K562 (cell line): ENCODE measurements around the gene SDC1.

Experiments
- HDAC2 ChIP-seq: fragments of 450-650 bp; IDR thresholded peaks from 2 replicates; pipeline ENCODE4 v1.6.1; 2016; ENCODE audit warnings: mild to moderate bottlenecking
- PHTF2 ChIP-seq: fragments of 250-450 bp; sonication (Bioruptor Pico); IDR thresholded peaks from 2 replicates; pipeline ENCODE4 v1.5.0; 2021; ENCODE audit warnings: mild to moderate bottlenecking
- ZNF444 ChIP-seq: fragments of 250-450 bp; sonication (Bioruptor Pico); IDR thresholded peaks from 2 replicates; pipeline ENCODE4 v1.4.0; 2020; ENCODE audit warnings: mild to moderate bottlenecking, moderate library complexity
- TF ChIP-seq, protein P1 (sequence below): sonication (generic); formaldehyde crosslinking; IDR thresholded peaks from 2 replicates; pipeline ENCODE4 v1.5.0; 2020; ENCODE audit warnings: missing genetic modification reagents

DNA sequence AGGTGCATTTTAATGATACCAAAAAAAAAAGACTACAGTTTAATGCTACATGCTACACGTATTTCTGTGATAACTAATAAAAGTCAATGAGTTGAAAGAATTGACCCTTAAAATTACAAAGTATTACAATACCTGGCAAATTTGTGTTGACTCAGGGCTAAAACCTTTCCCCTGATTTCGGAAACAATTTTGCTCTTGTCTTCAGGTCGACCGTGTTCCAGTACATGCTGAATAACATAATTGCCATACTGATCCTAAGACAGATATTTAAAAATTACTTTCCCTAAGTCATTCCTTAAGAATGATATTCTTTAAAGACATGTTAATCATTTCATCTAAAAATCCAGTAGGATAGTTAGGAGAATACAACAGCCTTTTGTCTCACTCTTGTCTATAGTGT lies 29.8 kb upstream of the SDC1 start:
- TF ChIP-seq PHTF2 (CRISPR knock-in tag) (no peak), HDAC2 (no peak), ZNF444 (CRISPR knock-in tag) (no peak)
- TF ChIP-seq, protein P1, sequence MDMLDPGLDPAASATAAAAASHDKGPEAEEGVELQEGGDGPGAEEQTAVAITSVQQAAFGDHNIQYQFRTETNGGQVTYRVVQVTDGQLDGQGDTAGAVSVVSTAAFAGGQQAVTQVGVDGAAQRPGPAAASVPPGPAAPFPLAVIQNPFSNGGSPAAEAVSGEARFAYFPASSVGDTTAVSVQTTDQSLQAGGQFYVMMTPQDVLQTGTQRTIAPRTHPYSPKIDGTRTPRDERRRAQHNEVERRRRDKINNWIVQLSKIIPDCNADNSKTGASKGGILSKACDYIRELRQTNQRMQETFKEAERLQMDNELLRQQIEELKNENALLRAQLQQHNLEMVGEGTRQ: no peak
